ENCODE results near the gene RAP1GDS1.

Gene RAP1GDS1

GRCh38 chr4:98314791-98315565 is 53.8 kb downstream of the RAP1GDS1 start:
- Histone ChIP-seq H3K27ac (ENCODE audit: low read length) (no peak overlapping the region), H3K4me1 (ENCODE audit: insufficient read depth, low read length) (no peaks in the 10 kb centered on the region), H3K36me3 (ENCODE audit: insufficient read depth, low read length) (peaks cover 51% of the 10 kb centered on the region), H3K9ac (ENCODE audit: low read depth, low read length) (no peak overlapping the region), H3K9me3 (ENCODE audit: insufficient read depth, low read length, severe bottlenecking) (peaks cover 27% of the 10 kb centered on the region), H3K27me3 (ENCODE audit: insufficient read depth, low read length, poor library complexity) (no peaks in the 10 kb centered on the region), H3K79me2 (ENCODE audit: insufficient read depth, low read length) (peaks cover 93% of the 10 kb centered on the region), H3K4me3 (ENCODE audit: low read depth in 1 of 2, low read length in 2 of 2) (no peak overlapping the region), H3K4me2 (ENCODE audit: insufficient read depth, low read length) (no peak overlapping the region), H2AFZ (ENCODE audit: low read depth, low read length) (no peak overlapping the region), H4K20me1 (ENCODE audit: insufficient read depth, low read length) (peaks cover 6% of the 10 kb centered on the region; the same call in 1 of the 2 replicates)
- DNase-seq (no peak), ATAC-seq (ENCODE audit: insufficient read depth, low read depth) (no peak)
- no peak for TF ChIP-seq EZH2 (IDR thresholded peaks at IDR 0.05; ENCODE audit: borderline replicate concordance, low read depth, low read length, severe bottlenecking)
- TF ChIP-seq CTCF (IDR thresholded peaks at IDR 0.05; ENCODE audit: borderline replicate concordance, extremely low read depth, low read length, poor library complexity, severe bottlenecking), result no peak

GRCh38 chr4:98318521-98318920 is 57.3 kb downstream of the RAP1GDS1 start:
- Histone ChIP-seq H3K9ac (ENCODE audit: low read depth, low read length) (no peak overlapping the region), H3K27me3 (ENCODE audit: insufficient read depth, low read length, poor library complexity) (no peaks in the 10 kb centered on the region), H3K4me1 (ENCODE audit: insufficient read depth, low read length) (no peaks in the 10 kb centered on the region), H3K9me3 (ENCODE audit: insufficient read depth, low read length, severe bottlenecking) (peaks cover 28% of the 10 kb centered on the region), H2AFZ (ENCODE audit: low read depth, low read length) (no peak overlapping the region), H3K36me3 (ENCODE audit: insufficient read depth, low read length) (peaks cover 49% of the 10 kb centered on the region), H3K4me2 (ENCODE audit: insufficient read depth, low read length) (no peak overlapping the region), H4K20me1 (ENCODE audit: insufficient read depth, low read length) (peaks cover 1% of the 10 kb centered on the region; the same call in 1 of the 2 replicates), H3K4me3 (ENCODE audit: low read depth in 1 of 2, low read length in 2 of 2) (no peak overlapping the region), H3K27ac (ENCODE audit: low read length) (no peak overlapping the region), H3K79me2 (ENCODE audit: insufficient read depth, low read length) (peaks cover 58% of the 10 kb centered on the region)
- no peak for DNase-seq
- no peak for ATAC-seq (ENCODE audit: insufficient read depth, low read depth)
- TF ChIP-seq EZH2 (IDR thresholded peaks at IDR 0.05; ENCODE audit: borderline replicate concordance, low read depth, low read length, severe bottlenecking) (no peak), CTCF (IDR thresholded peaks at IDR 0.05; ENCODE audit: borderline replicate concordance, extremely low read depth, low read length, poor library complexity, severe bottlenecking) (no peak)

GRCh38 chr4:98319021-98319420 is 57.8 kb downstream of the RAP1GDS1 start:
- Histone ChIP-seq H2AFZ (ENCODE audit: low read depth, low read length) (no peak overlapping the region), H4K20me1 (ENCODE audit: insufficient read depth, low read length) (no peaks in the 10 kb centered on the region), H3K9me3 (ENCODE audit: insufficient read depth, low read length, severe bottlenecking) (peaks cover 28% of the 10 kb centered on the region), H3K79me2 (ENCODE audit: insufficient read depth, low read length) (peaks cover 53% of the 10 kb centered on the region), H3K27ac (ENCODE audit: low read length) (no peak overlapping the region), H3K27me3 (ENCODE audit: insufficient read depth, low read length, poor library complexity) (no peaks in the 10 kb centered on the region), H3K36me3 (ENCODE audit: insufficient read depth, low read length) (peaks cover 46% of the 10 kb centered on the region), H3K9ac (ENCODE audit: low read depth, low read length) (no peak overlapping the region), H3K4me2 (ENCODE audit: insufficient read depth, low read length) (no peak overlapping the region), H3K4me1 (ENCODE audit: insufficient read depth, low read length) (no peaks in the 10 kb centered on the region), H3K4me3 (ENCODE audit: low read depth in 1 of 2, low read length in 2 of 2) (no peak overlapping the region)
- TF ChIP-seq CTCF (IDR thresholded peaks at IDR 0.05; ENCODE audit: borderline replicate concordance, extremely low read depth, low read length, poor library complexity, severe bottlenecking) (no peak), EZH2 (IDR thresholded peaks at IDR 0.05; ENCODE audit: borderline replicate concordance, low read depth, low read length, severe bottlenecking) (no peak)
- no peak for DNase-seq
- no peak for ATAC-seq (ENCODE audit: insufficient read depth, low read depth)

Measured in DND-41 (cell line).